ENCODE results near the gene EIF5A. TPM values are rescaled to one million over a fixed set of nuclear protein-coding genes. Genes with fewer than 3 reads are reported as not detected.

Gene EIF5A
- polyA plus RNA-seq, 3 donors = 465 to 511 (median 485) TPM

DNA sequence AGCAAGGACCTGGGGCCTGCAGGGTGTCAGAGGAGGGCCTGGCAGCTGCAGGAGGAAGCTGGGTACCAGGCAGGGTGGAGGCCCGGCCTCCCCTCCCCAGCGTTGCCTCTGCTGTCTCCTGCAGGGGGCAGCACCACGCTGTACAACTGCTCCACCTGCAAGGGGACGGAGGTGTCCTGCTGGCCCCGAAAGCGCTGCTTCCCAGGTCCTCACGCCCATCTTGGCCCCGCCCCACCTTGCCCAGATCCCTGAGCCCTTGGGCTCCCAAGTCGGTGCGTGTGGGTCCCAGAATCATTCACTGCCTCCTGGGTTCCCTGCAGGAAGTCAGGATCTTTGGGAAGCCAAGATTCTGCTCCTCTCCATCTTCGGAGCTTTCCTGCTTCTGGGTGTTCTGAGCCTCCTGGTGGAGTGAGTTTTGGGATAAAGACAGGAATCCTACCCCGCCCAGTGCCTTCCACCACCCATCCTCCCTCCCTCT is 48.7 kb downstream of the EIF5A start:
- peaks cover 17 to 36% of the 10 kb centered on the region in 2 donors for H3K4me1 ChIP-seq (ENCODE audit: control insufficient read depth in 1 of 2, insufficient read depth in 2 of 2, low read length in 2 of 2)
- intact Hi-C loops (cut with micrococcal nuclease) = loop anchor here in 1 of 2 donors (1.0 to 10.0 kb wide), 3 partner anchors 10 to 209 kb away; partner anchors contain the start of genes POLR2A, SENP3 and SLC35G6
- peaks cover 8% of the 10 kb centered on the region for H4K20me1 ChIP-seq (ENCODE audit: insufficient read depth, low read length)
- no peaks in the 10 kb centered on the region for H3K36me3 ChIP-seq (replicated peaks in 1 of 2; ENCODE audit: control insufficient read depth in 1 of 2, insufficient read depth in 2 of 2, low read length in 2 of 2)
- TF ChIP-seq, protein P1, sequence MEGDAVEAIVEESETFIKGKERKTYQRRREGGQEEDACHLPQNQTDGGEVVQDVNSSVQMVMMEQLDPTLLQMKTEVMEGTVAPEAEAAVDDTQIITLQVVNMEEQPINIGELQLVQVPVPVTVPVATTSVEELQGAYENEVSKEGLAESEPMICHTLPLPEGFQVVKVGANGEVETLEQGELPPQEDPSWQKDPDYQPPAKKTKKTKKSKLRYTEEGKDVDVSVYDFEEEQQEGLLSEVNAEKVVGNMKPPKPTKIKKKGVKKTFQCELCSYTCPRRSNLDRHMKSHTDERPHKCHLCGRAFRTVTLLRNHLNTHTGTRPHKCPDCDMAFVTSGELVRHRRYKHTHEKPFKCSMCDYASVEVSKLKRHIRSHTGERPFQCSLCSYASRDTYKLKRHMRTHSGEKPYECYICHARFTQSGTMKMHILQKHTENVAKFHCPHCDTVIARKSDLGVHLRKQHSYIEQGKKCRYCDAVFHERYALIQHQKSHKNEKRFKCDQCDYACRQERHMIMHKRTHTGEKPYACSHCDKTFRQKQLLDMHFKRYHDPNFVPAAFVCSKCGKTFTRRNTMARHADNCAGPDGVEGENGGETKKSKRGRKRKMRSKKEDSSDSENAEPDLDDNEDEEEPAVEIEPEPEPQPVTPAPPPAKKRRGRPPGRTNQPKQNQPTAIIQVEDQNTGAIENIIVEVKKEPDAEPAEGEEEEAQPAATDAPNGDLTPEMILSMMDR (IDR thresholded peaks at IDR 0.05) = peak; percentile 96
- H3K27me3 Mint-ChIP-seq (ENCODE audit: low read depth in 3 of 3) = peaks cover 3 to 10% (median 4%) of the 10 kb centered on the region in 3 donors
- H2AFZ ChIP-seq (ENCODE audit: insufficient read depth, low read depth, low read length, poor library complexity, severe bottlenecking) = no peak overlapping the region
- WGBS (ENCODE audit: insufficient coverage) = under 1% methylated on average over 10 of the region's 12 CpGs
- no peak overlapping the region for H3K4me2 ChIP-seq (replicated peaks; ENCODE audit: extremely low read depth, low read length, poor library complexity, severe bottlenecking)
- H3K9me3 ChIP-seq (replicated peaks in 1 of 2; ENCODE audit: control insufficient read depth in 1 of 2, insufficient read depth in 1 of 2, low read length in 2 of 2) = no peaks in the 10 kb centered on the region
- H3K27ac ChIP-seq (ENCODE audit: low read depth in 1 of 2, low read length in 2 of 2) = no peak overlapping the region
- H3K9me3 Mint-ChIP-seq = peaks cover 0 to 2% (median 0%) of the 10 kb centered on the region in 7 donors
- no peaks in the 10 kb centered on the region for H3K79me2 ChIP-seq (ENCODE audit: insufficient read depth, low read length)
- H3K4me3 ChIP-seq (replicated peaks in 1 of 3; ENCODE audit: low read depth in 2 of 3, low read length in 3 of 3) = no peak overlapping the region
- no peak overlapping the region for H3K27ac Mint-ChIP-seq
- peaks cover 26% of the 10 kb centered on the region for H3K4me1 Mint-ChIP-seq
- no peaks in the 10 kb centered on the region for H3K36me3 Mint-ChIP-seq
- H3K9ac ChIP-seq (ENCODE audit: insufficient read depth, low read length, poor library complexity, severe bottlenecking) = no peak overlapping the region
- no peak overlapping the region for H3K4me3 Mint-ChIP-seq
- no peaks in the 10 kb centered on the region for H3K27me3 ChIP-seq (ENCODE audit: control insufficient read depth in 2 of 2, insufficient read depth in 2 of 2, low read length in 2 of 2)
- peak; percentile 79 to 80 (median 80) for DNase-seq

DNA sequence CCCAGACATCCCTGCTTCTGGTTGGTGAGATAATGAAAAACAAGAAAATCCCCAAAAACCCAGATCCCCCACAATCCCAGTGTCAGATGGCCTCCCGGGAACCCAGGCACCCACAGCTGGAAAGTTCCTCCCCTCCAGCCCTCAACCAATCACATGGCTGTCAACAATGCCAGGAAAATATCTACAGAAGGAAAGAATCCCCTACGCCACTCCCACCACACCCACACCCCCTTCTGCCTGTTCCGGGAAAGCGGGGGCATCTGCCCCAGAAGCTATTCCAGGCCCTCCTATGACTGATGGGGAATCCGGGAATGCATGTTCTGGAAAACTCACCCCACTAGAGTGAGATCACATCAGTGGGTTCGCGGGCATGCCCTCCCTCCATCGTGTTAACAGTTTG is 49.3 kb downstream of the EIF5A start:
- WGBS (ENCODE audit: insufficient coverage) = 83% methylated on average over 6 of the region's 8 CpGs
- Histone ChIP-seq H3K9me3 (replicated peaks in 1 of 2; ENCODE audit: control insufficient read depth in 1 of 2, insufficient read depth in 1 of 2, low read length in 2 of 2) (no peaks in the 10 kb centered on the region), H2AFZ (ENCODE audit: insufficient read depth, low read depth, low read length, poor library complexity, severe bottlenecking) (no peak overlapping the region), H3K36me3 (replicated peaks in 1 of 2; ENCODE audit: control insufficient read depth in 1 of 2, insufficient read depth in 2 of 2, low read length in 2 of 2) (no peaks in the 10 kb centered on the region), H3K27ac (ENCODE audit: low read depth in 1 of 2, low read length in 2 of 2) (no peak overlapping the region), H3K4me2 (replicated peaks; ENCODE audit: extremely low read depth, low read length, poor library complexity, severe bottlenecking) (no peak overlapping the region), H3K4me3 (replicated peaks in 1 of 3; ENCODE audit: low read depth in 2 of 3, low read length in 3 of 3) (no peak overlapping the region), H4K20me1 (ENCODE audit: insufficient read depth, low read length) (peaks cover 6% of the 10 kb centered on the region), H3K27me3 (ENCODE audit: control insufficient read depth in 2 of 2, insufficient read depth in 2 of 2, low read length in 2 of 2) (no peaks in the 10 kb centered on the region), H3K9ac (ENCODE audit: insufficient read depth, low read length, poor library complexity, severe bottlenecking) (no peak overlapping the region), H3K79me2 (ENCODE audit: insufficient read depth, low read length) (no peaks in the 10 kb centered on the region), H3K4me1 (ENCODE audit: control insufficient read depth in 1 of 2, insufficient read depth in 2 of 2, low read length in 2 of 2) (peaks cover 14 to 31% of the 10 kb centered on the region in 2 donors)
- H3K27ac Mint-ChIP-seq = no peak overlapping the region
- no peak for DNase-seq
- H3K4me3 Mint-ChIP-seq = peak overlapping the region in 1 of 2 donors; percentile 2
- peaks cover 3 to 12% (median 4%) of the 10 kb centered on the region in 3 donors for H3K27me3 Mint-ChIP-seq (ENCODE audit: low read depth in 3 of 3)
- no peaks in the 10 kb centered on the region for H3K36me3 Mint-ChIP-seq
- intact Hi-C loops (cut with micrococcal nuclease) = loop anchor here in 1 of 2 donors (1.0 to 10.0 kb wide), 3 partner anchors 10 to 208 kb away; partner anchors contain the start of genes POLR2A, SENP3 and SLC35G6
- H3K4me1 Mint-ChIP-seq = peaks cover 23% of the 10 kb centered on the region
- TF ChIP-seq, protein P1 (IDR thresholded peaks at IDR 0.05) = no peak
- H3K9me3 Mint-ChIP-seq = peaks cover 0 to 2% (median 0%) of the 10 kb centered on the region in 7 donors

All from CD14-positive monocyte (primary cell).